H1 (cell line): ENCODE measurements around the gene NRXN3. TPM values are rescaled to one million over a fixed set of nuclear protein-coding genes. Genes with fewer than 3 reads are reported as not detected.

Source experiments
- CHD7 ChIP-seq: fragments of 300-600 bp; sonication (generic); IDR thresholded peaks from 2 replicates; pipeline ENCODE4 v1.7.1; 2012; ENCODE audit warnings: low read length, moderate library complexity, mild to moderate bottlenecking, inconsistent platforms; ENCODE audit not compliant: insufficient replicate concordance
- CREB1 ChIP-seq: IDR thresholded peaks from 2 replicates; pipeline ENCODE4 v1.6.1; 2012; ENCODE audit warnings: inconsistent platforms
- HDAC6 ChIP-seq: IDR thresholded peaks from one replicate; pipeline ENCODE4 v1.7.1; 2012; ENCODE audit warnings: low read depth, mild to moderate bottlenecking, inconsistent platforms, low read length, moderate library complexity
- JUND ChIP-seq: IDR thresholded peaks from 2 replicates; pipeline ENCODE4 v1.6.1; 2011; ENCODE audit warnings: mild to moderate bottlenecking, improper control_type of control experiment, low read length
- KDM4A ChIP-seq: IDR thresholded peaks from one replicate; pipeline ENCODE4 v1.7.1; 2012; ENCODE audit warnings: low read depth, mild to moderate bottlenecking, moderate library complexity, low read length, inconsistent platforms; ENCODE audit not compliant: severe bottlenecking
- RBBP5 ChIP-seq: IDR thresholded peaks from 2 replicates; pipeline ENCODE4 v1.7.1; 2012; ENCODE audit warnings: low read depth, mild to moderate bottlenecking, inconsistent platforms, low read length, moderate library complexity, borderline replicate concordance
- SIX5 ChIP-seq: IDR thresholded peaks from 2 replicates; pipeline ENCODE4 v1.6.1; 2011; ENCODE audit warnings: mild to moderate bottlenecking, low read depth, low read length
- USF2 ChIP-seq: IDR thresholded peaks from 2 replicates; pipeline ENCODE4 v1.6.1; 2011; ENCODE audit warnings: low read length, improper control_type of control experiment
- polyA plus RNA-seq, 7 experiments: library from polyadenylated mRNA; depleted of rRNA in 3 of 7; stranded (reverse) in 5 of 7; unstranded in 2 of 7; fragments of >200 nt in 5 of 7; fragments of 200-250 nt in 2 of 7; gene quantifications; 1 replicate in 5 of 7; 2 replicates in 1 of 7; 4 replicates in 1 of 7; pipeline versions ENCODE4 v1.2.1 to v1.2.3, GENCODE V29; 2011 to 2013; ENCODE audit warnings: missing spikeins in 2 of 7, mixed read lengths in 2 of 7
- total RNA-seq: library from RNA; stranded (reverse); fragmentation: NEBNext Ultra II Directional; extraction: Animal tissue kit (Norgen Biotek cat#: 25700); gene quantifications from 2 replicates; pipeline ENCODE4 v1.2.1, GENCODE V29; 2021

The NRXN3 gene
- total and polyA plus RNA-seq, 2 of the 8 experiments (the other 6 are each of a cell fraction or from before 2014, with no cell fraction given) = 2.6 to 4.1 TPM

- TF ChIP-seq CHD7 (no peak), HDAC6 (no peak), RBBP5 (no peak), USF2 (no peak), CREB1 (no peak), SIX5 (no peak), KDM4A (no peak), JUND (no peak)
Measured at GRCh38 chr14:78341827-78342389, 171.7 kb downstream of the NRXN3 start (continued).
